DOHH2 (cell line): Measurements from ENCODE around the gene CNOT4.

Source experiments
- CTCF ChIP-seq: fragments of 200-600 bp; sonication (generic); IDR thresholded peaks from one replicate; pipeline ENCODE4 v1.5.1; 2014; ENCODE audit warnings: antibody characterized with exemption, mild to moderate bottlenecking, low read depth, low read length; ENCODE audit not compliant: poor library complexity, severe bottlenecking
- EZH2phosphoT487 ChIP-seq: fragments of 200-600 bp; sonication (generic); IDR thresholded peaks from 2 replicates; pipeline ENCODE4 v1.6.1; 2017; ENCODE audit warnings: borderline replicate concordance, mild to moderate bottlenecking, antibody characterized with exemption, low read length, moderate library complexity, mixed read lengths

- TF ChIP-seq CTCF (no peak), EZH2phosphoT487 (no peak)
Measured at GRCh38 chr7:135352285-135352684, 157.6 kb downstream of the CNOT4 start.
